SK-N-MC (cell line): ENCODE measurements around the gene RASD1.

Experiments
- EZH2 ChIP-seq: fragments of 200-600 bp; sonication (generic); IDR thresholded peaks from one replicate; pipeline ENCODE4 v1.6.1; 2017; ENCODE audit warnings: antibody characterized with exemption
- FOXP2 ChIP-seq: optimal IDR thresholded peaks from 2 replicates; pipeline ENCODE3; 2011; ENCODE audit warnings: mild to moderate bottlenecking, moderate library complexity; ENCODE audit not compliant: insufficient read depth; ENCODE audit errors: extremely low read length, control extremely low read depth
- POLR2AphosphoS5 ChIP-seq: IDR thresholded peaks from 2 replicates; pipeline ENCODE4 v1.6.1; 2012; ENCODE audit warnings: mild to moderate bottlenecking, low read depth, low read length, borderline replicate concordance

GRCh38 chr17:17493986-17494466 lies 2.2 kb downstream of the RASD1 start:
- TF ChIP-seq POLR2AphosphoS5 (no peak), EZH2 (no peak), FOXP2 (no peak)
